HEK293T (cell line): ENCODE results near the gene GHRL.

Source experiments
- CTCF ChIA-PET: fragments of 350-600 bp; formaldehyde crosslinking; extraction: SDS; loops from one replicate; lab custom pipeline; 2021; ENCODE audit warnings: antibody characterized with exemption, inconsistent platforms; lab: Yijun Ruan, JAX
- POLR2A ChIA-PET: fragments of 350-600 bp; formaldehyde crosslinking; extraction: SDS; loops from one replicate; lab custom pipeline; 2020; ENCODE audit warnings: antibody characterized with exemption, inconsistent platforms; lab: Yijun Ruan, JAX
- DNase-seq: peaks from one replicate; pipeline ENCODE4 v3.0.0; 2012; ENCODE audit warnings: mixed read lengths; ENCODE audit errors: extremely low spot score
- ARNT ChIP-seq: fragments of 450-650 bp; IDR thresholded peaks from 2 replicates; pipeline ENCODE4 v1.6.1; 2017; ENCODE audit warnings: mild to moderate bottlenecking
- BHLHE40 ChIP-seq: fragments of 450-650 bp; IDR thresholded peaks from 2 replicates; pipeline ENCODE4 v1.6.1; 2016; ENCODE audit warnings: mild to moderate bottlenecking, moderate library complexity, borderline replicate concordance
- CTBP1 ChIP-seq: fragments of 450-650 bp; IDR thresholded peaks from 2 replicates; pipeline ENCODE4 v1.6.1; 2016; ENCODE audit warnings: borderline replicate concordance
- ELF4 ChIP-seq: fragments of 450-650 bp; IDR thresholded peaks from 2 replicates; pipeline ENCODE4 v1.6.1; 2017; ENCODE audit warnings: antibody characterized with exemption
- FOXA1 ChIP-seq: fragments of 450-650 bp; IDR thresholded peaks from 2 replicates; pipeline ENCODE4 v1.6.1; 2016; ENCODE audit warnings: mild to moderate bottlenecking
- FOXK2 ChIP-seq: fragments of 450-650 bp; IDR thresholded peaks from 2 replicates; pipeline ENCODE4 v1.6.1; 2016; ENCODE audit warnings: mild to moderate bottlenecking
- FOXM1 ChIP-seq: fragments of 450-650 bp; IDR thresholded peaks from 2 replicates; pipeline ENCODE4 v1.6.1; 2017; ENCODE audit warnings: mild to moderate bottlenecking, borderline replicate concordance
- HDGF ChIP-seq: fragments of 450-650 bp; IDR thresholded peaks from 2 replicates; pipeline ENCODE4 v1.6.1; 2017; ENCODE audit warnings: antibody characterized with exemption, borderline replicate concordance
- L3MBTL2 ChIP-seq: fragments of 450-650 bp; conservative IDR thresholded peaks from 2 replicates; pipeline ENCODE4 v1.6.1; 2016; ENCODE audit warnings: mild to moderate bottlenecking
- LEF1 ChIP-seq: fragments of 450-650 bp; IDR thresholded peaks from 2 replicates; pipeline ENCODE4 v1.6.1; 2017; ENCODE audit warnings: mild to moderate bottlenecking, borderline replicate concordance
- NFRKB ChIP-seq: fragments of 450-650 bp; IDR thresholded peaks from 2 replicates; pipeline ENCODE4 v1.6.1; 2016; ENCODE audit warnings: mild to moderate bottlenecking, moderate library complexity
- SP1 ChIP-seq: fragments of 450-650 bp; IDR thresholded peaks from 2 replicates; pipeline ENCODE4 v1.6.1; 2017
- SUZ12 ChIP-seq: fragments of 450-650 bp; IDR thresholded peaks from 2 replicates; pipeline ENCODE4 v1.6.1; 2016; ENCODE audit warnings: mild to moderate bottlenecking
- TARDBP ChIP-seq: fragments of 450-650 bp; IDR thresholded peaks from 2 replicates; pipeline ENCODE4 v1.6.1; 2016
- ZNF384 ChIP-seq: fragments of 450-650 bp; IDR thresholded peaks from 2 replicates; pipeline ENCODE4 v1.6.1; 2016
- TF ChIP-seq, protein P1 (sequence below): fragments of 450-650 bp; IDR thresholded peaks from 2 replicates; pipeline ENCODE4 v1.6.1; 2016

The GHRL gene

DNA sequence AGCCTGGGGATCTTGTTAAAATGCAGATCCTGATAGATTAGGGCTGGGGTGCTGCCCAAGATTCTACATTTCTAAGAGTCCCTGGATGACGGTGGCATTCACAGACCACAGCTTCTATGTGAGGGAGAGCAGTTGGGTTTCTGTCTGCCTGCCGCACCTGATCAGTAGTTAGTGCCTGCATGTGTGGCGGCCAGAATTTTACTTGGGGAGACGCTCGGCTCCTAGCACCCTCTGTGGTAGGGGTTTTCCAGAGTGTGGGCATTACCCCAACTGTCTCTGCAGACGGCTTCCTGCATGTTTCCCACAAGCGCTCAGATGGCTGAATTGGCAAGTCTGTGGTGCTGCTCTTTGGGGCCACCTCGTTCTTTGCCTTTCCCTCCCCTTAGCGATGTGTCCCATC is 8.3 kb downstream of the GHRL start:
- POLR2A ChIA-PET: no interaction called here
- TF ChIP-seq NFRKB: no peak
- no peak for DNase-seq
- CTCF ChIA-PET: no interaction called here

DNA sequence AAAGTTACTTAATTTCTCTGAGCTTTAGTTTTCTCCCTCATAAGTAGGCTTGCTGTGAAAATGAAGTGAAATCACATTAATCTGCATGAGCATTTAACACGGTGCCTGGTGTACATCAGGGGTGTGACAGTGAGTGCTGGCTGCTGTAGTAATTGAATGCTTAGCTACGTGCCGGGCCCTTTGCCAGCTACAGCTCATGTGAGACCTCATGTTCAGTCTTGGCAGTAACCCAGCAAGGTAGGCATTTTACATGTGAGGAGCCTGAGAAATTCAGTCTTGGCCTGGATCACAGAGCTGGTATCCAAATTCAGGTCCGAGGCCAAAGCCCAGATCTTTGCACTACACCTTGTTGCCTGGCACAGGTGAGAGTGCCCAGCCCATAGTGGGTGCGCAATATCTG is 9.1 kb downstream of the GHRL start:
- ChIA-PET CTCF (no interaction called here), POLR2A (no interaction called here)
- TF ChIP-seq ARNT (no peak), SUZ12 (no peak), ZNF384 (no peak), FOXA1 (no peak), FOXK2 (no peak), BHLHE40 (no peak), L3MBTL2 (no peak), SP1 (no peak), NFRKB (no peak), CTBP1 (no peak), LEF1 (no peak), FOXM1 (no peak), TARDBP (no peak), ELF4 (no peak), HDGF (no peak)
- TF ChIP-seq, protein P1, sequence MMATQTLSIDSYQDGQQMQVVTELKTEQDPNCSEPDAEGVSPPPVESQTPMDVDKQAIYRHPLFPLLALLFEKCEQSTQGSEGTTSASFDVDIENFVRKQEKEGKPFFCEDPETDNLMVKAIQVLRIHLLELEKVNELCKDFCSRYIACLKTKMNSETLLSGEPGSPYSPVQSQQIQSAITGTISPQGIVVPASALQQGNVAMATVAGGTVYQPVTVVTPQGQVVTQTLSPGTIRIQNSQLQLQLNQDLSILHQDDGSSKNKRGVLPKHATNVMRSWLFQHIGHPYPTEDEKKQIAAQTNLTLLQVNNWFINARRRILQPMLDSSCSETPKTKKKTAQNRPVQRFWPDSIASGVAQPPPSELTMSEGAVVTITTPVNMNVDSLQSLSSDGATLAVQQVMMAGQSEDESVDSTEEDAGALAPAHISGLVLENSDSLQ: no peak
- no peak for DNase-seq

DNA sequence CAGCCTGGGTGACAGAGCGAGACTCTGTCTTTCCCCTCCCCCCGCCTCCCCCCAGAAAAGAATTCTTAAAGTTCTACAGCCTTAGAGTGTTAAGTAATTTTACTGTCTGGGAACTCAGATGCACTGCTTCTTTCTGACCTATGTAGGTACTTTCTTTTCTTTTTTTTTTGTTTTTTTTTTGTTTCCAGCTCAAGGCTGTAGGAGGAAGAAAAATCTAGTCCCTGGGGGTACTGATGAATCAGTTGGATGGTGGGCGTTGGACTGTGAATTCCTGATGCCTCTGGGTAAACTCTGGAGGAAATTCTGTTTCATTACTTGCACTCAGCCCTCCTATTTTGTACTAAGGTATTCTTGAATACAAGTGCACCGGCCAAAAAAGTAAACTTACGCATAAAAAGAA is 10.8 kb downstream of the GHRL start:
- POLR2A ChIA-PET: no interaction called here
- TF ChIP-seq SUZ12 (no peak), TARDBP (no peak), ZNF384 (no peak)
- CTCF ChIA-PET: no interaction called here
- no peak for DNase-seq

DNA sequence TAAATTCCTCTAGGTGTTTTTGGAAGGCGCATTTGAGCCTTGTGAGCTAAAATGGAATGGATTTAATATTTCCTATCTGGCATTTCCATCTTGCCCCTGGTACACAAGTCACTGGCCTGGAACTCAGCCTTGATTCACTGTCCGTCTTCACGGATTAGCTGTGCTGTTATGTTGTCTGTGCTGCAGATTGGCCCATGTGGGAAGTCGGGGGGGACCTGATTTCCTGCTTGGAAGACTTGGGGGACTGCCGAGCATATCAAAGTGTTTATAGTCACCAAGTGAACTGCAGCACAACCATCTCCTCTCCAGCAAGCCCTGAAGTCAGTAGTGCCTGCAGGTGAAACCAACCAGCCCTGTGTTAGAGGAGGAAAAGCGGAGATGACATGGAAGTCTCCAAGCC is 12.2 kb downstream of the GHRL start:
- ChIA-PET CTCF (no interaction called here), POLR2A (no interaction called here)
- TF ChIP-seq FOXA1: no peak
- DNase-seq: no peak

DNA sequence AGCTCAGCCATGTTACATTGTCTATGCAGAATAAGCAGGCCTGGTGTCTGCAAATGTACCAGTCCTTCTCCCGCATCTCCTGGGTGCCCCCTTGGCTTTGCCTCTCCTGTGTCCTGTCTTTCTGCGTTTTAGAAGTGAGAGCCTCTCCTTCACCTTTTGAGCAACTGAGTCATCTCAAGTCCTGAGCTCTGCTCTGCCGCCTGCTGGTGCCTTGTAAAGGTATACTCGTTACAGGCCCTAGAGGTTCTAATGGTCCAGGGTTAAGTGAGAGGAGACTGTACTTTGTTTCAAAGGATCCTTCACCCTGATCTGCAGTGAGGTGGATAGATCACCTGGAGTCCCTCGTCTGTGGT is 12.6 kb downstream of the GHRL start:
- ChIA-PET POLR2A (no interaction called here), CTCF (no interaction called here)
- no peak for TF ChIP-seq SUZ12
- TF ChIP-seq CTBP1: no peak
- TF ChIP-seq FOXA1: no peak
- no peak for TF ChIP-seq HDGF
- no peak for TF ChIP-seq SP1
- no peak for TF ChIP-seq LEF1
- TF ChIP-seq ARNT: no peak
- TF ChIP-seq NFRKB: no peak
- TF ChIP-seq FOXK2: no peak
- TF ChIP-seq ZNF384: no peak
- no peak for TF ChIP-seq FOXM1
- TF ChIP-seq ELF4: no peak
- TF ChIP-seq L3MBTL2: no peak
- TF ChIP-seq, protein P1: no peak
- TF ChIP-seq TARDBP: no peak
- TF ChIP-seq BHLHE40: no peak
- no peak for DNase-seq

DNA sequence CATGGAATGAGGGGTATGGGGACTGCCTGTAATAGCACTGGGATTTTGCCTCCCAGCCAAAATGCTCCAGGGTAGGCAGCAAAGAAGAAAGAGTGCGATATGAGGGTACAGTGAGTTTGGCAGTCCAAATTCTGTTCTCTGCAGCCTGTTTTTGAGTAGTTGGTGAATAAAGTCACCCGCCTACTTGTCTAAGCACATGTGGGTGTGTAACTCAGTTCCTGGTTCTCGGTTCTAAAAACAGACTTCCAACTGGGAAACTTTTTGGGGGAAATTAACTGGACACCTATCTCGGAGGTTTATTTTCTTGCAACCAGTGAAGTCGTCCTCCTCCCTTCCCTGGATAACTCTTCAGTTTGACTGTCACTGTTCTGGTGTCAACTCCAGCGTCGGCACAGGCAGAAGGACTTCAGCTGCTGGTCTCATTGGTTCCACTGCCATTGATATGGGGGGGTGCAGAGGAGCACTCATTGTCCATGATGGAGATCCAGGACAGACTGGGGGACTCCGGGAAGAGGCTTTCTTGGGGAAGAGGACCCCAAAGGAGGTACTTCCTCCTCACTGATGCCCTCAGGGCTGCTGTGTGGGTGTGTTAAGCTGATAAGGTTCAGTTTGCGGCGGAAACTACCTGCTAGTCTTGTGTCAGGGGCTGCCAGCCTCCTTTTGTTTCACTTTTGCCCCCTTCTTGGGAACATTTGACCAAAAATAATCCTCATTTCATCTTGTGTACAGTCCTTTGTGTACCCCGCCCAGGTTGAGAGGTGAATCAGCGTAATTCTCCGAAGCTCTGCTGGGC is 13.2 kb downstream of the GHRL start:
- POLR2A ChIA-PET: no interaction called here
- TF ChIP-seq FOXA1 (no peak), HDGF (no peak)
- no peak for DNase-seq
- CTCF ChIA-PET: no interaction called here

DNA sequence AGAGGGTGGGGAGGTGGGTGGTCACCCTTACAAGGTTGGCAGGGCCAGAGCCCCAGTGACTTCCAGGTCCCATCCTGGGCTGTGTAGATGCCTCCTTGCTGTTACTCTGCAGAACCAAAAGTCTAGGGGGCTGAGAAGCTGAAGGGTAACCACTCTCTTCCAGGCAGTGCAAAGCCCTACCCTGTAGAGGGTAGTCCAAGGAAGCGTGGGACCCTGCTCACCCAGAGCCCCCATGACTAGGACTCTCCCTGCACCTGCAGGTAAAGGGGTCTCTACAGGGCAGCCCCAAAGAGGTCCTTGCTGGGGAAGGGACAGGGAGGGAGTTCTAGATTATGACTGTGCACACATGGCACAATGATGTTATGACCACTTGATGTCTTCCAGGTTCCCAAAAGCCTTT is 14.2 kb downstream of the GHRL start:
- CTCF ChIA-PET: no interaction called here
- POLR2A ChIA-PET: no interaction called here
- no peak for DNase-seq
- TF ChIP-seq ARNT (no peak), BHLHE40 (no peak), FOXA1 (no peak), L3MBTL2 (no peak), ELF4 (no peak), ZNF384 (no peak), LEF1 (no peak), SUZ12 (no peak), SP1 (no peak)
- TF ChIP-seq, protein P1: no peak
